ENCODE data around the gene DPYSL4. TPM values are rescaled to one million over a fixed set of nuclear protein-coding genes. Genes with fewer than 3 reads are reported as not detected.

The DPYSL4 gene
- total and polyA plus RNA-seq, 3 donors from 2014 or later = 11.7 to 21.0 (median 13.9) TPM

DNA sequence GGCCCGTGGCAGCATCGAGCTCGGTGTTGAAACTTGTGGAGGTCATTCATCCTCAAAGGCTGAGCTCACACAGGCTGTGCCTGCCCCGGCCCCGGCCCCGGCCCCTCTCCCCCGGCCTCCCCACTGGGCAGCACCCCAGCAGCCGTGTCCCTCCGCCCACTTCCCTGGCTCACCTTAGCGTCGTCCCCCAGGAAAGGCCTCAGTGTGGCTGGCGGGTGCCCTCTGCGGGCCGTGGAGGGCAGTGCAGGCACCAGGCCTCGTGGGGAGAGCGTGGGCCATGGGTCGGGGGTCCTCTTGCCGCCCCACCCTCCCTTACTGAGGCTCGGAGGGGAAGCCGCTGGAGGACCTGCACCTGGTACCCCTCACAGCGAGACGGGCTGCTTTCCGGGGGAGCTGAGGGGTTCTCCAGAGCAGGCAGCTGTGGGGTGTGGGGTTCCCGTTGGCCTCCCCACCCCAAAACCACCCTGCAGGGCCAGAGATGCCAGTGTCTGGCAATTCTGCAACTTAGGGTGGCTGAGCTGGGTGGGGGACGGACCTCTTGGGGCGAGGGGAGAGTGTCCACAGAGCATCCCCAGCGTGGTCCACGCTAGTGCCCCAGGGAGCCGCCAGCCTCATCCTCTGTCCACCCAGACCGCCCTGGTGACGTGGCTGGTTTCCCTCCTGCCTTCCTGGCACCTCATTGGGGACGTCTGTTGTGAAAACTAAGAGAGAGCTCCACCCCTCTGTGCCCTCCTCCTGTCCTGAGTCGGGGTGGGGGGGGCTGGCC, 44.2 kb upstream of the DPYSL4 start:
- Histone ChIP-seq H3K27me3 (no peaks in the 10 kb centered on the region), H3K9me3 (no peaks in the 10 kb centered on the region), H3K27ac (no peak overlapping the region), H3K4me1 (no peaks in the 10 kb centered on the region), H3K4me3 (no peak overlapping the region), H3K36me3 (ENCODE audit: low read depth, missing control alignments) (no peaks in the 10 kb centered on the region)
- TF ChIP-seq, protein P1, sequence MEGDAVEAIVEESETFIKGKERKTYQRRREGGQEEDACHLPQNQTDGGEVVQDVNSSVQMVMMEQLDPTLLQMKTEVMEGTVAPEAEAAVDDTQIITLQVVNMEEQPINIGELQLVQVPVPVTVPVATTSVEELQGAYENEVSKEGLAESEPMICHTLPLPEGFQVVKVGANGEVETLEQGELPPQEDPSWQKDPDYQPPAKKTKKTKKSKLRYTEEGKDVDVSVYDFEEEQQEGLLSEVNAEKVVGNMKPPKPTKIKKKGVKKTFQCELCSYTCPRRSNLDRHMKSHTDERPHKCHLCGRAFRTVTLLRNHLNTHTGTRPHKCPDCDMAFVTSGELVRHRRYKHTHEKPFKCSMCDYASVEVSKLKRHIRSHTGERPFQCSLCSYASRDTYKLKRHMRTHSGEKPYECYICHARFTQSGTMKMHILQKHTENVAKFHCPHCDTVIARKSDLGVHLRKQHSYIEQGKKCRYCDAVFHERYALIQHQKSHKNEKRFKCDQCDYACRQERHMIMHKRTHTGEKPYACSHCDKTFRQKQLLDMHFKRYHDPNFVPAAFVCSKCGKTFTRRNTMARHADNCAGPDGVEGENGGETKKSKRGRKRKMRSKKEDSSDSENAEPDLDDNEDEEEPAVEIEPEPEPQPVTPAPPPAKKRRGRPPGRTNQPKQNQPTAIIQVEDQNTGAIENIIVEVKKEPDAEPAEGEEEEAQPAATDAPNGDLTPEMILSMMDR (IDR thresholded peaks at IDR 0.05) = peak; percentile 36 to 80 (median 48)
- no peak for TF ChIP-seq POLR2A (IDR thresholded peaks at IDR 0.05)
- DNase-seq = peak; percentile 34
- 45 to 77% methylated on average over 6 to 32 of the region's 33 CpGs for WGBS, 2 donors
- intact Hi-C loops (cut with DNase I; ENCODE audit: low total_unique reads) = no loop called here

DNA sequence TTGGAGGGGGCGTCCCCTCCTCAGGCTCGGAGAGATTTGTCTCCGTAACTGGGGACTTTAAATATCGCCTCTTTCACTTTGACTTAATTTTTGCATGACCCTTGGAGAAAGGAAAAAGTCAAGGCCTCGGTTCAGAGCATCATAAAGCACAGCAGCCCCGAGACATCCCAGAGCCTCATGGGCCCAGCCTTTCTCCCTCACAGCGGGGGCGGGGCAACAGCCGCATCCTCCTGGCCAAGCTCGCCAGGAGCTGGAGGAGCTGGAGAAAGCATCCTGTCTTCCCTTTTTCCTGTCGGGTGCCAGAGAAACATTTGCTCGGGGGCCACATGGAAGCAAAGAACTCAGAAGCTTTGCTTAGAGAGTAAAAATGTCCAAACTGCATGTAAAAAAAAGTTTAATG, 43.6 kb upstream of the DPYSL4 start:
- Histone ChIP-seq H3K4me3 (no peak overlapping the region), H3K27ac (no peak overlapping the region), H3K27me3 (no peaks in the 10 kb centered on the region), H3K9me3 (no peaks in the 10 kb centered on the region), H3K36me3 (ENCODE audit: low read depth, missing control alignments) (no peaks in the 10 kb centered on the region), H3K4me1 (no peaks in the 10 kb centered on the region)
- WGBS, 2 donors = 42% methylated on average over 12 of the region's 12 CpGs
- DNase-seq = no peak
- intact Hi-C loops (cut with DNase I; ENCODE audit: low total_unique reads) = no loop called here
- TF ChIP-seq, protein P1 (IDR thresholded peaks at IDR 0.05) = no peak
- no peak for TF ChIP-seq POLR2A (IDR thresholded peaks at IDR 0.05)

DNA sequence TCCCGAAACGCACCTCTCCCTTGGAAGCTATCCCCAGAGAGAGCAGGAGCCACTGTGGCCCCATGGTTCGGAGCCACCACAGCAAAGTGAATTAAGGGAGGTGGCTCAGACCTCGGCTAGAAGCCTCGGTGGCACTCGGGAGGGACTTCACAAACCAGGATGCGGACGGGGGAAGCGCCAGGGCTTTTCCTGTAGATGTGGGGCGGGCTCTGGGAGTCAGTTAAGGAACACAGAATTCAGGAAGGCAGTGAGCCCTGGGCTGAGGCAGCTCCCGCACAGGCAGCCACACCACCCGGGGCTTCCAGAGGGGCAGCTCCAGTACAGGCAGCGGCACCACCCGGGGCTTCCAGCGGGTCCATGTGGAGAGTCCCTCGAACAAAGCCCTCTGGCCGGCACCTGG, 42.7 kb upstream of the DPYSL4 start:
- no peaks in the 10 kb centered on the region for H3K27me3 ChIP-seq
- no peaks in the 10 kb centered on the region for H3K36me3 ChIP-seq (ENCODE audit: low read depth, missing control alignments)
- no peak overlapping the region for H3K4me3 ChIP-seq
- TF ChIP-seq, protein P1 (IDR thresholded peaks at IDR 0.05) = no peak
- no peak for TF ChIP-seq POLR2A (IDR thresholded peaks at IDR 0.05)
- H3K27ac ChIP-seq = no peak overlapping the region
- no peak for DNase-seq
- no peaks in the 10 kb centered on the region for H3K4me1 ChIP-seq
- no peaks in the 10 kb centered on the region for H3K9me3 ChIP-seq
- WGBS, 2 donors = 92% methylated on average over 17 of the region's 17 CpGs; no CpG with 5 or more reads in 1 of the 2 donors
- intact Hi-C loops (cut with DNase I; ENCODE audit: low total_unique reads) = no loop called here

DNA sequence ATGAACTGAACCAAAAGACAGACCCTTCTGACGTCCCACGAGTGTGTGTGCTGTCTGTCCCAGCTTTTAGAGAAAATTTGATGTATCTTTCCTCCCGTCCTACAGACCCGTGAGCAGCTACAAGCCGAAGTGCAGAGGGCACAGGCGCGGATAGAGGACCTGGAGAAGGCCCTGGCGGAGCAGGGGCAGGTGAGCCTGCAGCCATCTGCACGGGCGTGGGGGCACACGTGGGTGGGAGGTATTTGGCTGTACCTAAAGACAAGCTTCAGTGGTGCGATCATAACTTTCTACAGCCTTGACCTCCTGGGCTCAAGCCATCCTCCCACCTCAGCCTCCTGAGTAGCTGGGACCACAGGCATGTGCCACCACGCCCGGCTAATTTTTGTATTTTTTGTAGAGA, 41.7 kb upstream of the DPYSL4 start:
- 88 to 90% methylated on average over 14 of the region's 14 CpGs for WGBS, 2 donors
- Histone ChIP-seq H3K4me3 (no peak overlapping the region), H3K27me3 (no peaks in the 10 kb centered on the region), H3K9me3 (no peaks in the 10 kb centered on the region), H3K4me1 (no peaks in the 10 kb centered on the region), H3K36me3 (ENCODE audit: low read depth, missing control alignments) (no peaks in the 10 kb centered on the region), H3K27ac (no peak overlapping the region)
- intact Hi-C loops (cut with DNase I; ENCODE audit: low total_unique reads) = no loop called here
- DNase-seq = no peak
- no peak for TF ChIP-seq POLR2A (IDR thresholded peaks at IDR 0.05)

DNA sequence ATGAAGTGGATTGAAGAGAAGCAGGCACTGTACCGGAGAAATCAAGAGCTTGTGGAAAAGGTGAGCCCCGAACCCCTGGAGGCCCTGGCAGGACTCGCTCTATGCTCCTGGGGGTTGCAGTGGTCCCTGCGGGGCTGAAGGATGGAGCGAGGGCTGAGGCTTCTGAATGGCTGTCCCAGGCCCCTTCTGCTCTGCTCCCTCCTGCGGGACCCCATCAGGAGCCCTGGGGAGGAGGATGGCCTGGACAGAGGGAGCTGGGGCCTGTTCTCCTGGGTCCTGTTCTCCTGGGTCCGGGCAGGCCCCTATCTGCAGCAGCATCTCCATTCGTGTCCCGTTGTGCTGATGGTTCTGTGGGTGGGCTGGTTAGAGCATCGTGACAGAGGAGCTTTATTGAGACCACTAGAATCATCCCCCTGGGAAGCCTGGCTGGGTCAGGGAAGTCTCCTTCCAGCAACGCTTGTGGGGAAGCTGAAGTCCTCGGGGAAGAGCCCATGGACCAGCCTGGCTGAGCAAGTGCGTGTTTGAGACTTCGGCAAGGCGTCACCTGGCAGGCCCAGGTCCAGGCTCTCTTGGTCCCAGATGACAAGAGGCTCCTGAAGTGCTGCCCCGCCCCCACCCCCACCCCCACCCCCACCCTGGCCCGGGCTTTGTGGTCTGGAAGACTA, 41.1 kb upstream of the DPYSL4 start:
- TF ChIP-seq POLR2A (IDR thresholded peaks at IDR 0.05) = no peak
- TF ChIP-seq, protein P1 (IDR thresholded peaks at IDR 0.05) = no peak
- no peaks in the 10 kb centered on the region for H3K4me1 ChIP-seq
- H3K9me3 ChIP-seq = no peaks in the 10 kb centered on the region
- H3K27me3 ChIP-seq = no peaks in the 10 kb centered on the region
- 83 to 88% methylated on average over 12 to 17 of the region's 17 CpGs for WGBS, 2 donors
- DNase-seq = no peak
- H3K36me3 ChIP-seq (ENCODE audit: low read depth, missing control alignments) = no peaks in the 10 kb centered on the region
- no peak overlapping the region for H3K4me3 ChIP-seq
- no peak overlapping the region for H3K27ac ChIP-seq
- intact Hi-C loops (cut with DNase I; ENCODE audit: low total_unique reads) = no loop called here

Measured in testis (tissue), 3 donors.